ENCODE data around the gene GBGT1. TPM values are rescaled to one million over a fixed set of nuclear protein-coding genes. Genes with fewer than 3 reads are reported as not detected.
A peak's percentile ranks its signal among the peaks of the same experiment; 100 is the strongest.

The GBGT1 gene
- polyA plus RNA-seq, 6 donors from 2014 or later, result 0.96 to 4.0 (median 2.4) TPM

DNA sequence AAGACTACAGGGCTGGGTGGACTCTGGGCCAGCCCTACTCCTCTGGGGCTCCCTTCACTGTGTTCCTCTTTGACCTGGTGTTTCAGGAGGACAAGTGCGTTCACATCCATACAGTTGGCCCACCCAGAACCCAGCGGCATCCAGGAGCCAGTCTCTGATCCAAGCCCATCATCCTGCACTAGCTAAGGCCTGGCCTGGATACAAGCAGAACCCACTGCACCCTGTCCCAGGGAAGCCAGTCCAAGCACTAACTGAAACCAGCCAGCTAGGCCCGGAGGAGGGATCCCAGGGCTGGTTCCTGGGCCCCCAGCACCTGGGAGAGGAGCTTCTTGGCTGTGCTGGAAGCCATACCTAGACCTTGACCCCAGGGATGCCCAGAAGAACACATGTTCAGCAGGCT, 4.1 kb upstream of the GBGT1 start:
- Mint-ChIP-seq H3K36me3 (no peaks in the 10 kb centered on the region), H3K4me3 (no peak overlapping the region), H3K27me3 (peaks cover 9 to 19% (median 15%) of the 10 kb centered on the region in 3 donors), H3K27ac (peak overlapping the region in 1 of 6 donors; percentile 16), H3K4me1 (peaks cover 19 to 25% (median 23%) of the 10 kb centered on the region in 3 donors), H3K9me3 (no peaks in the 10 kb centered on the region)
- no peak for ATAC-seq (ENCODE audit: low read depth in 2 of 2)
- no peak for DNase-seq

DNA sequence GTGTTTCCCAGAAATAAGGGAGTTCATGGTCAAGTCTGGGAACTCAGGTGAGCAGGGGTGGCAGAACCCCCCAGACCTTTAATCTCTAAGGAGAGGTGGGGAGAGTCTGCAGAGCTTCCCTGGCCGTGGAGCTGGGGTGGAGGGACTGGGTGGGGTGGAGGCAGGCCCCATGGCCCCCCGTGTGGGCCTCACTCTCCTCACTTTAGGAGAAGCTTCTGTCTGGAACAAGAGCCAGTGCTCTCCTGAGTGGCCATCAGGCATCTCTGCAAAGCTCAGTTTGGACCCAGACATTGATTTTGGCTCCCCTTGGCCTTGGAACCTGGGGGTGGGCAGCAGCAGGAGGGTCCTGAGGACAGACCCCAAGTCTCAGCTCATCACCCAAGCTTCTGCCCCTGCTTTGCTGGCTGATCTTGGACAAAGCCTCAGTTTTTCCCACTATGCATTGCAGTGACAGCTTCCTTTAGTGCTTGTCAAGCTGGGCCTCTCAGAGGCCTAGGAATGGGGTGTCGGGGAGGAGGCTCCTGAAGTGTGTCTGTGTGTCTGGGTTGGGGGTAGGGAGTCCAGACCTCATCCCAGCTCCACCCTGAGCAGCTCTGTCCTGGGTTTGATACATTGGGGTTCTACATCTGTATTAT, 3.5 kb upstream of the GBGT1 start:
- no peak for ATAC-seq (ENCODE audit: low read depth in 2 of 2)
- H3K27me3 Mint-ChIP-seq, result peaks cover 9 to 18% (median 13%) of the 10 kb centered on the region in 3 donors

DNA sequence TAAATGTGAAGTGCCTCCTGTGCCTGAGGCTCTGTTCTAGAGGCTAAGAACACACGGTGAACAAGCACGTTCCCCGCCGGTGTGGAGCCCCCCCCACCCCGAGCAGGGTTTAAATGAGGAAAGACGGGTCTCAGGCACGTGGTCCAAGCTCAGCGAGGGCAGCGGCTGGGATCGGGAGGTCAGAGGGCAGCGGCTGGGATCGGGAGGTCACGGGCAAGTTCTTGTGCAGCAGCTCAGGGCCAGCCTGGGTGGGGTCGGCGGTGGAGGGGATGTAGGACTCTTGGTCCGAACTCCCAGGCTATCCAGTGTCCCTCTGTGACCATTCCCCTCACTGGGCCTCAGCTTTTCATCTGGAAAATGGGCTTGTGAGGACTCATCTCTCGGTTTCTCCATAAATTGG, 2.7 kb upstream of the GBGT1 start:
- Mint-ChIP-seq H3K4me1 (peaks cover 16 to 27% (median 27%) of the 10 kb centered on the region in 3 donors), H3K36me3 (no peaks in the 10 kb centered on the region), H3K9me3 (no peaks in the 10 kb centered on the region), H3K27me3 (peaks cover 8 to 10% (median 9%) of the 10 kb centered on the region in 3 donors), H3K4me3 (peak overlapping the region in 1 of 8 donors; percentile 65), H3K27ac (peak overlapping the region in 2 of 6 donors; percentile 47 to 77)
- ATAC-seq (ENCODE audit: low read depth in 2 of 2), result no peak
- DNase-seq, result no peak

More for the DNA sequence above, 3.5 kb upstream of the GBGT1 start:
- Mint-ChIP-seq H3K27ac (no peak overlapping the region), H3K36me3 (no peaks in the 10 kb centered on the region), H3K9me3 (no peaks in the 10 kb centered on the region), H3K4me3 (no peak overlapping the region), H3K4me1 (peaks cover 18 to 29% (median 27%) of the 10 kb centered on the region in 3 donors)
- no peak for DNase-seq

DNA sequence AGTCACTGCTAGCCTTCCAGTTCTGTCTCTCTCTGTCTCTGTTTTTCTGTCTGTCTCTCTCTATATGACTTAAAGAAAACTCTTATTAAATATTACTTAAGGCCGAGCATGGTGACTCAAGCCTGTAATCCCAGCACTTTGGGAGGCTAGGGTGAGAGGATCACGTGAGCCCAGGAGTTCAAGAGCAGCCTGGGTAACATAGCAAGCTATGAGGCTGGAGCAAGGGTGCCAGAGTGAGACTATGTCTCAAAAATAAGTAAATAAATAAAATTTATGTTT, 1.7 kb upstream of the GBGT1 start:
- DNase-seq, result no peak
- Mint-ChIP-seq H3K4me1 (peaks cover 16 to 33% (median 26%) of the 10 kb centered on the region in 3 donors), H3K36me3 (no peaks in the 10 kb centered on the region), H3K9me3 (no peaks in the 10 kb centered on the region), H3K27me3 (peaks cover 7 to 9% (median 8%) of the 10 kb centered on the region in 3 donors), H3K27ac (no peak overlapping the region), H3K4me3 (peak overlapping the region in 5 of 8 donors; percentile 44 to 90 (median 88))
- ATAC-seq (ENCODE audit: low read depth in 2 of 2), result no peak

DNA sequence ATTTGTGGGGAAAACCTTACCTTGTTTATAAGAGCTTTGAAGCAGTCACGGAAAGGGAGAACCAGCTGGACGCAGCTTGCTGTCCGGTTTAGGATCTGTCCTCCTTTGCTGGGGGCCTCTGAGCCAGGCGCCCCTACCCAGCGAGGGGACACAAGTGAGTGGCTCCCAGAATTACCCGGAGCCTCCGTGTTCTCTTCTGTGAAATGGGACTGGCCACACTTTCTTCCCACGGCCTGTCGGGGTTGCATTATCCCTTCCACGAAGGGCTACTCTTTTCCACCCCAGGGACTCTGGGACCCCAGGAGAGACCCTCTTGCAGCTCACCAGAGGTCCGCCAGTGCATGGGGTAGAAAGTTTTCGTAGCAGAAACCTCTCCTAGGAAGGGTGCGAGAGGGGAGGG, 477 bp upstream of the GBGT1 start:
- Mint-ChIP-seq H3K27ac (peak overlapping the region in 5 of 6 donors; percentile 79 to 93 (median 88)), H3K36me3 (peaks cover 0 to 9% of the 10 kb centered on the region in 2 donors), H3K27me3 (peaks cover 4 to 8% (median 7%) of the 10 kb centered on the region in 3 donors), H3K4me3 (peak overlapping the region; percentile 85 to 95 (median 90)), H3K4me1 (peaks cover 21 to 32% (median 26%) of the 10 kb centered on the region in 3 donors), H3K9me3 (no peaks in the 10 kb centered on the region)
- no peak for DNase-seq
- ATAC-seq (ENCODE audit: low read depth in 2 of 2), result no peak

DNA sequence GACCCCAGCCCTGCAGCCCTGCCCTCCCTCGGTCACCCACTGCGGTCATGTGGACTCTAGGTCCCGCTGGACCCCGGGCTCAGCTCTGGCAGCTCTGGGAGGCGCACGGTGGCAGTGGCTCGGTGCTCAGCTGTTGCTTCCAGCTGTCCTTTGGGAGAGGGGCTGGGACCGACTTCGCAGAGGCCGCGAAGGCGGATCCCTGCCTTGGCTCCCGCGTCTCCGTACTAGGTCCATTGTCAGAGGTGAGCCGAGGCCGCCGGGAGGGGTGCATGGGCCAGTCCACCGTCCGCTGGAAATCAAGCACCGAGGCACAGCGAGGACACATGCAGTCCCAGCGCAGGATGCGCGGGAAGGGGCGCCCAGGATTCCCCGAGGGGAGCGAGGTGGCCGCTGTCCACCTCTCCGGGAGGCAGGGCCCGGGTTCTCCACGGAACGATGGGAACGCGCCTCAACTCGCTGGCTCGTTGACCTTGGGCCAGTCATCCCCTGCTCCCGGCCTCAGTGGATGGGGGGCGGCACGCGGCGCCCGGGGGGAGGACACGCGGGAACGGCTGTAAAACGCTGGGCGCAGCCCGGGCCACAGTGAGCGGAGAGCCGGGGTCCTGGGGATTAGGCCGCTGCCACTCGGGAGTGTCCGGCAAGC, 732 bp downstream of the GBGT1 start:
- no peaks in the 10 kb centered on the region for H3K9me3 Mint-ChIP-seq
- peak overlapping the region; percentile 65 to 95 (median 88) for H3K4me3 Mint-ChIP-seq
- ATAC-seq (ENCODE audit: low read depth in 2 of 2), result no peak
- no peak for DNase-seq
- H3K4me1 Mint-ChIP-seq, result peaks cover 21 to 31% (median 26%) of the 10 kb centered on the region in 3 donors
- H3K36me3 Mint-ChIP-seq, result peaks cover 0 to 9% of the 10 kb centered on the region in 2 donors
- peaks cover 0 to 1% (median 1%) of the 10 kb centered on the region in 3 donors for H3K27me3 Mint-ChIP-seq
- H3K27ac Mint-ChIP-seq, result peak overlapping the region in 3 of 6 donors; percentile 12 to 74 (median 65)

DNA sequence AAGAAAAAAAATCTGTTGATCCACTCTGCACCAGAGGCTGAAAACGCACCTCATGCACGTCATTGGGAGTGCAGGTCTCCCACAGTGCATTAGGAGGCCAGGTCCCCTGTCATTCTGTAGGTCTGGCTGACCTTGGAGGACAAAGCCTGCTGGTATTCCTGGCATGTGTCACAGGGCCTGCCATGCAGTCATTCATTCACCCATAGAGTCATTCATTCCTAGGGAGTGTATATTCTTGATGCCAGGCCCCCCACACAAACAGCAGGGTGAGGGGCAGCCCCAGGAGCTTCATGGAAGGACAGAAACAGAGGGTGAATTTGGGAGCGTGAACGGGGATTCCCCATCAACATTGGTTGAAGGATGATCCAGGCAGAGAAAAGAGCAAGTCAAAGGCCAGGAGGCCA, 2.2 kb downstream of the GBGT1 start:
- no peak for ATAC-seq (ENCODE audit: low read depth in 2 of 2)
- H3K27ac Mint-ChIP-seq, result peak overlapping the region in 3 of 6 donors; percentile 5 to 58 (median 24)

DNA sequence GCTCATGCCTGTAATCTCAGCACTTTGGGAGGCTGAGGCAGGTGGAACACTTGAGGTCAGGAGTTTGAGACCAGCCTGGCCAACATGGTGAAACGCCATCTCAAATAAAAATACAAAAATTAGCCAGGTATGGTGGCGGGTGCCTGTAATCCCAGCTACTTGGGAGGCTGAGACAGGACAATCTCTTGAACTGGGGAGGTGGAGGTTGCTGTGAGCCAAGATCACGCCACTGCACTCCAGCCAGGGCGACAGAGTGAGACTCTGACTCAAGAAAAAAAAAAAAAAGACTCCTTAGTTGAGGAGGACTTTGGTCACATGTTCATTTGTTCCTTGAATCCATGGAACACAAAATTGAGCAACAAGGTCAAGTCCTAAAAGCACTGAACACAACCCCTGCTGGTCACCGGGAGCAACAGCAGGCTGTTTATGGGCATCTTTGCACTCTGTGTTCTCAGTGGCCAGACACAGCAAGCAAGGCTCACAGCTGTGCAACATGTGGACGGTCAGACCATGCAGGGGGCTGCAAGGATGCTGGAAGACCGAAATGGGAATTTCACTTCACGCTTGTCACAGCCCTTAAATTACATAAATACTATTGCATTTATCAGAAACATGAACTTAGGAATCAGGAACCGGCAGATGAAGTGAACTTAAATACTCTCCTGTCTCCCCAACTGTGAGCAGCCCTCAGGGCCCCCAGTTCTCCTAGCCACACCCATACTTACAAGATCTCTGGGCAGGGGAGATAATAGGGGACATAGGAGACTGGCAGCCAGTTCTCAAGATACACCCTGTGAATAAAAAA, 2.8 kb downstream of the GBGT1 start:
- DNase-seq, result no peak
- peak; percentile 53 to 63 for ATAC-seq (ENCODE audit: low read depth in 2 of 2)
- Mint-ChIP-seq H3K27ac (peak overlapping the region in 2 of 6 donors; percentile 5 to 81), H3K9me3 (no peaks in the 10 kb centered on the region), H3K4me3 (peak overlapping the region in 4 of 8 donors; percentile 31 to 68 (median 50)), H3K36me3 (peaks cover 0 to 9% of the 10 kb centered on the region in 2 donors), H3K27me3 (no peaks in the 10 kb centered on the region), H3K4me1 (peaks cover 21 to 36% (median 27%) of the 10 kb centered on the region in 3 donors)

More for the DNA sequence above, 2.2 kb downstream of the GBGT1 start:
- Mint-ChIP-seq H3K4me3 (peak overlapping the region; percentile 67 to 87 (median 78)), H3K9me3 (no peaks in the 10 kb centered on the region), H3K4me1 (peaks cover 21 to 36% (median 26%) of the 10 kb centered on the region in 3 donors), H3K36me3 (peaks cover 0 to 9% of the 10 kb centered on the region in 2 donors), H3K27me3 (no peaks in the 10 kb centered on the region)
- no peak for DNase-seq

DNA sequence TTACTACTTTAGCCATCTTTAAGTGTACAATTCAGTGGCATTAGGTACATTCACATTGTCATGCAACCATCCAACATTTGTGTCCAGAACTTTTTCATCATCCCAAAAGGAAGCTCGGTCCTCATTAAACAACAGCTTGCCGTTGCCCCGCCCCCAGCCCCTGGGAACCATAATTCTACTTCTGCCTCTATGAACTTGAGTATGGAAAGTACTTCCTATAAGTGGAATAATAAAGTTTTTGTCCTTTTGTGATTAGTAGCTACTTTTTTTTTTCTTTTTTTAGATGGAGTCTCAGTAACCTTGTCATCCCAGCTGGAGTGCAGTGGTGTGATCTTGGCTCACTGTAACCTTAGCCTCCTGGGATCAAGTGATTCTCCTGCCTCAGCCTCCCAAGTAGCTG, 5.0 kb downstream of the GBGT1 start:
- H3K27ac Mint-ChIP-seq, result no peak overlapping the region

DNA sequence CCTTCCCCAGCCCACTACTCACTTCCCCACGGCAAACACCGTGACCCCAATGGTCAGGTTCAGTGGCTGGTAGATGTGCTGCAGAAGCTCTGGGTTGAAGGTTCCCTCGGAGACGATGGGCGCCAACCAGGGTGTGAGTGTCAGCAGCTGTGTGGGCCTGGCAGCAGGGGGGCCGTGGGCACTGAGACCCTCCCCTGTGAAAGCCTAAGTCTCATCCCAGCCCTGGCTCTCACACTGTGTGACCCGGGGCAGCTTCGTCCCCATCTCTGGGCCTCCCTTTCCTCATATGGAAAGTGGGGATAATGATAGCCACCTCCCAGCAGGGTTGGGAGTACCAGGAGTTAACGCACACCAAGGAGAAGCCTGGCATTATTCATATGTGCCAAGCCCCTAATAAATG, 8.6 kb downstream of the GBGT1 start:
- peak overlapping the region in 1 of 8 donors; percentile 47 for H3K4me3 Mint-ChIP-seq
- no peaks in the 10 kb centered on the region for H3K27me3 Mint-ChIP-seq
- H3K36me3 Mint-ChIP-seq, result peaks cover 4 to 9% of the 10 kb centered on the region in 2 donors

More for the DNA sequence above, 5.0 kb downstream of the GBGT1 start:
- Mint-ChIP-seq H3K36me3 (peaks cover 4 to 9% of the 10 kb centered on the region in 2 donors), H3K4me1 (peaks cover 16 to 34% (median 26%) of the 10 kb centered on the region in 3 donors), H3K9me3 (no peaks in the 10 kb centered on the region), H3K27me3 (no peaks in the 10 kb centered on the region), H3K4me3 (no peak overlapping the region)
- DNase-seq (no peak), ATAC-seq (ENCODE audit: low read depth in 2 of 2) (no peak)

DNA sequence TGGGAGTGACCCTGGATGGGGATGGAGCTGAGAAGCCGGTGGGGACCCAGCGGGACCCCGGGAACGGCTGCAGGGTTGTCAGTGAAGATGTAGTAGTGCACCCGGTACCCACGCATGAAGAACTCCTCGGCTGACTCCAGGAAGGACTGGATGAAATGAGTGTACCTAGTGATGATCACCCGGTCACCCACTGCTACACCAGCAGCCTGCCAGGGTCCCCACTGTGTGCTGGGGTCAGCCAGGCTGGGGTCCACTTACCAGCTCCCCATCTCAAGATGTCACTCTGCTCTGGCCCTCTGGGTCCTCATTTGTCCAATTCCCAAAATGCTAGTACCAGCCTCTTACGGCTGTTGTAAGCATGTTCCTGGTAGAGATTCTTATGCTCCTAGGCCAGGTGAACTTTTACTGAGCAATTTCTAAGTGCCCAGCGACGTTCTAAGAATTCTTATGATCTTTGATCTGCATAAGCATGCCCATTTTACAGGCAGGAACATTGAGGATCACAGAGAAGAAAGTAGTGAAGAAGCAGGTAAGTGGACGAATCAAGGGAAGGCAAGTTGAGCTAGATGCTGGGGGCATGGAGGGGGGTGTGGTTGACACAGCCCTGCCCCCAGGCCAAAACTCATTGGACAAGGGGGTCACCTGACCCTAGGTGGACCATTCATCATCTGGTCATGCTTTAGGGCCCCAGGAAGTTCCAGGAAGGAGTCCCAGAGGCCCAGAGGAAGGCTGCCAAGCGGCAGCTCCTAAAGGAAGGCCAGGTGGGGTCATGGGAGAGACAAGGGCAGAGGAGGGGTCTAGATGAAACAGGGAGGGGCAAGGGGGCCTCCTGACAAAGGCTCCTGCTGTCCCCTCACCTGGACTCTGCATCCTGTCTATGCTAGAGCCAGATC, 9.4 kb downstream of the GBGT1 start:
- Mint-ChIP-seq H3K4me1 (peaks cover 10 to 19% (median 13%) of the 10 kb centered on the region in 3 donors), H3K9me3 (no peaks in the 10 kb centered on the region), H3K27me3 (no peaks in the 10 kb centered on the region), H3K27ac (peak overlapping the region in 3 of 6 donors; percentile 49 to 76 (median 52)), H3K36me3 (peaks cover under 1 to 4% of the 10 kb centered on the region in 2 donors), H3K4me3 (peak overlapping the region in 1 of 8 donors; percentile 27)
- ATAC-seq (ENCODE audit: low read depth in 2 of 2) (no peak), DNase-seq (no peak)

More for the DNA sequence above, 8.6 kb downstream of the GBGT1 start:
- H3K9me3 Mint-ChIP-seq, result no peaks in the 10 kb centered on the region
- H3K4me1 Mint-ChIP-seq, result peaks cover 13 to 14% (median 14%) of the 10 kb centered on the region in 3 donors
- no peak for ATAC-seq (ENCODE audit: low read depth in 2 of 2)
- H3K27ac Mint-ChIP-seq, result peak overlapping the region in 2 of 6 donors; percentile 9 to 79
- no peak for DNase-seq

DNA sequence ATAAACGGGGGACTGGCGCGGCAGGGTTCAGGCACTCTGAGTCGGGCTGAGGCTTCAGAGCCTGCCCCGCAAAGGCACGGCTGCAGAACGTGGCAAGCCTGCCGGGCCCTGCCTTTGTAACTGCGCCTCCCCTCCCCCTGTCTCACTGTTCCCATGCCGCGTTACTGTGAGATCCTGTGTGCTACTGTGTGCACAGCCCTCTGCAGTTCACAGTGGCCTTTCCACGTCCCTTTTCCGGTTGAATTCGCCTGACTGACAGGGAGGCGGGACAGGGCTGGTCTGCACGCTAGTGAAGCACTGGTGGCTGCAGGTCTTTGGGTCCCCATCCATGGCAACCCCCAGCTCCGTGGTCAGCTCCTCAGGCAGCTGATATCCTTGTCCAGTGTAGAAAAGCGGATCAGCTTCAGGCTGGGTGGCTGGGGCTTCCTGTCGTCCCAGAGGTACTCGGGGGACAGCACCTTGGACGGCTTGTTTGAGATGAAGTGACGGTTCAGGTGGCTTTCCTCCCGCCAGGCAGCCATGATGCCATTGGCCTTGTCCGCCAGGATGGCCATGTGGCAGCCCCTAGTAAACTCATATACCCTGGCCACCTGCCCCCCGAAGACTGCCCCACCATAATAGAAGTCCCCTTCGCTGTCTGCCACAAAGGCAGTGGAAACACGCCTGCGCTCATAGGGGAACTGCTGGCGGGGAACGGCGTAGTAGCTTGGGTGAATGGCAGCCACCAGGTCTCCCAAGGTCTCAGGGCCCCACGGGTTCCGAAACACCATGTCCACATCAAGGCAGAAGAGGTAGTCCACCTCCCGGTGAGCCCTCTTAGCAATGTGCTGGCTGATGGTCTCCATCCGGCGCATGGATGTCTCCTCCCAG, 10.3 kb downstream of the GBGT1 start:
- Mint-ChIP-seq H3K4me3 (peak overlapping the region in 1 of 8 donors; percentile 52), H3K4me1 (peaks cover 11 to 20% (median 14%) of the 10 kb centered on the region in 3 donors), H3K36me3 (peaks cover 0 to 4% of the 10 kb centered on the region in 2 donors), H3K27me3 (no peaks in the 10 kb centered on the region), H3K9me3 (no peaks in the 10 kb centered on the region), H3K27ac (no peak overlapping the region)
- no peak for DNase-seq
- ATAC-seq (ENCODE audit: low read depth in 2 of 2), result no peak

Data from naive B cell (primary cell).